HCT116 (cell line): ENCODE results near the gene PELI1. TPM values are rescaled to one million over a fixed set of nuclear protein-coding genes. Genes with fewer than 3 reads are reported as not detected.

Experiments
- ATAC-seq: fragments of 200-7000 bp; cut with Tn5 transposase; 2 replicates; pipeline ENCODE4 v1.9.1; 2020; ENCODE audit warnings: mild to moderate bottlenecking, moderate library complexity
- BruUV-seq: library from RNA; stranded (reverse); fragments of 400-500 nt; replicated peaks from 2 replicates; lab custom pipeline; 2021; lab: Mats Ljungman, UMichigan
- CTCF ChIA-PET: fragments of 300-600 bp; sonication (Branson Sonifier 250); formaldehyde crosslinking; loops from one replicate; lab custom pipeline; 2021; ENCODE audit warnings: antibody characterized with exemption; lab: Charles Lee
- POLR2A ChIA-PET: fragments of 300-600, 350-600 bp; sonication (Branson Sonifier 250); formaldehyde crosslinking; loops from one replicate; lab custom pipeline; 2021; ENCODE audit warnings: antibody characterized with exemption; lab: Charles Lee
- RAD21 ChIA-PET, 2 experiments: fragments of 300-600 bp; sonication (Branson Sonifier 250); formaldehyde crosslinking; loops; one replicate each; lab custom pipeline; 2023; ENCODE audit warnings: low total read pairs in 2 of 2; ENCODE audit not compliant: uncharacterized antibody in 2 of 2, unreplicated experiment in 2 of 2, low non-redundant PET in 1 of 2; lab: Charles Lee
- DNase-seq: peaks from one replicate; pipeline ENCODE4 v3.0.0-alpha.2; 2010; ENCODE audit warnings: low read depth, low spot score
- H2AFZ ChIP-seq: fragments of 200-600 bp; shearing (Covaris generic), sonication (generic); 2 replicates; pipeline ENCODE4 v1.6.1; 2017; ENCODE audit warnings: low read depth, mixed run types, mixed read lengths, antibody characterized with exemption, low read length; ENCODE audit not compliant: poor library complexity, severe bottlenecking
- H3K27ac ChIP-seq: 2 replicates; pipeline ENCODE4 v1.5.1; 2012; ENCODE audit warnings: low read depth, low read length
- H3K27me3 ChIP-seq: fragments of 200-600 bp; sonication (generic); 2 replicates; pipeline ENCODE4 v1.6.1; 2016; ENCODE audit warnings: mixed run types, low read length, mixed read lengths; ENCODE audit not compliant: insufficient read depth
- H3K36me3 ChIP-seq, 2 experiments: fragments of 200-500 bp in 1 of 2; fragments of 200-600 bp in 1 of 2; sonication (Bioruptor generic) in 1 of 2; sonication (generic) in 1 of 2; 2 replicates each; pipeline versions ENCODE4 v1.5.1 to v1.6.1; 2014 to 2016; ENCODE audit warnings: low read length in 2 of 2, inconsistent platforms in 1 of 2, mixed read lengths in 1 of 2, mixed run types in 1 of 2; ENCODE audit not compliant: insufficient read depth in 2 of 2, control insufficient read depth in 1 of 2
- H3K4me1 ChIP-seq, 2 experiments: fragments of 200-600 bp in 1 of 2; sonication (generic) in 1 of 2; 2 replicates each; pipeline versions ENCODE4 v1.5.1 to v1.6.1; 2012 to 2017; ENCODE audit warnings: low read length in 2 of 2, inconsistent platforms in 1 of 2, mild to moderate bottlenecking in 1 of 2, mixed read lengths in 1 of 2, mixed run types in 1 of 2, moderate library complexity in 1 of 2; ENCODE audit not compliant: insufficient read depth in 2 of 2, control insufficient read depth in 1 of 2
- H3K4me2 ChIP-seq: fragments of 200-600 bp; sonication (generic); 2 replicates; pipeline ENCODE4 v1.6.1; 2017; ENCODE audit warnings: mixed run types, low read length, mixed read lengths
- H3K4me3 ChIP-seq, 2 experiments: fragments of 200-600 bp in 1 of 2; sonication (generic) in 1 of 2; replicated peaks in 1 of 2; 2 replicates each; pipeline ENCODE4 v1.5.1; 2011 to 2016; ENCODE audit warnings: low read length in 2 of 2, control low read depth in 1 of 2, low read depth in 1 of 2, mild to moderate bottlenecking in 1 of 2, mixed read lengths in 1 of 2, mixed run types in 1 of 2
- H3K79me2 ChIP-seq: fragments of 200-600 bp; sonication (generic); 2 replicates; pipeline ENCODE4 v1.6.1; 2017; ENCODE audit warnings: mild to moderate bottlenecking, mixed run types, low read length, moderate library complexity, mixed read lengths; ENCODE audit not compliant: insufficient read depth
- H3K9ac ChIP-seq: fragments of 200-600 bp; sonication (generic); 2 replicates; pipeline ENCODE4 v1.6.1; 2016; ENCODE audit warnings: low read length, mixed read lengths
- H3K9me2 ChIP-seq: fragments of 200-600 bp; sonication (generic), shearing (Covaris generic); 2 replicates; pipeline ENCODE4 v1.6.1; 2017; ENCODE audit warnings: mixed run types, mild to moderate bottlenecking, moderate library complexity; ENCODE audit not compliant: insufficient read depth
- H3K9me3 ChIP-seq, 2 experiments: fragments of 200-500 bp in 1 of 2; fragments of 200-600 bp in 1 of 2; sonication (Bioruptor generic) in 1 of 2; sonication (generic) in 1 of 2; 2 replicates each; pipeline ENCODE4 v1.6.1; 2014 to 2017; ENCODE audit warnings: low read length in 2 of 2, mixed read lengths in 2 of 2, inconsistent platforms in 1 of 2, low read depth in 1 of 2, mild to moderate bottlenecking in 1 of 2, mixed run types in 1 of 2, moderate library complexity in 1 of 2; ENCODE audit not compliant: control insufficient read depth in 1 of 2, insufficient read depth in 1 of 2
- H4K20me1 ChIP-seq: fragments of 200-600 bp; sonication (generic), shearing (Covaris generic); 2 replicates; pipeline ENCODE4 v1.6.1; 2017; ENCODE audit warnings: mixed run types, mild to moderate bottlenecking, moderate library complexity; ENCODE audit not compliant: insufficient read depth
- CEBPB ChIP-seq: IDR thresholded peaks from 2 replicates; pipeline ENCODE4 v1.6.1; 2012; ENCODE audit warnings: low read depth
- EZH2 ChIP-seq: fragments of 200-600 bp; sonication (generic); IDR thresholded peaks from 2 replicates; pipeline ENCODE4 v1.6.1; 2017; ENCODE audit warnings: antibody characterized with exemption, mixed run types
- EZH2phosphoT487 ChIP-seq: fragments of 200-600 bp; IDR thresholded peaks from 2 replicates; pipeline ENCODE4 v1.6.1; 2018; ENCODE audit warnings: antibody characterized with exemption, borderline replicate concordance
- FOSL1 ChIP-seq: IDR thresholded peaks from 2 replicates; pipeline ENCODE4 v1.6.1; 2012; ENCODE audit warnings: low read depth
- POLR2A ChIP-seq: IDR thresholded peaks from 2 replicates; pipeline ENCODE4 v1.7.0; 2011; ENCODE audit warnings: borderline replicate concordance; ENCODE audit not compliant: insufficient read depth, insufficient read length; ENCODE audit errors: extremely low read depth
- POLR2AphosphoS5 ChIP-seq: IDR thresholded peaks from 2 replicates; pipeline ENCODE4 v1.6.1; 2011; ENCODE audit warnings: mild to moderate bottlenecking, low read depth, low read length, moderate library complexity
- RAD21 ChIP-seq: IDR thresholded peaks from 2 replicates; pipeline ENCODE4 v1.6.1; 2012; ENCODE audit warnings: low read depth, mild to moderate bottlenecking
- REST ChIP-seq: IDR thresholded peaks from 2 replicates; pipeline ENCODE4 v1.6.1; 2012; ENCODE audit warnings: low read depth
- SIN3A ChIP-seq: IDR thresholded peaks from 2 replicates; pipeline ENCODE4 v1.6.1; 2012; ENCODE audit warnings: low read depth
- SRF ChIP-seq: IDR thresholded peaks from 2 replicates; pipeline ENCODE4 v1.6.1; 2012; ENCODE audit warnings: low read depth
- ZBTB33 ChIP-seq: IDR thresholded peaks from 2 replicates; pipeline ENCODE4 v1.6.1; 2011; ENCODE audit warnings: mild to moderate bottlenecking, low read length, moderate library complexity; ENCODE audit not compliant: insufficient replicate concordance; ENCODE audit errors: extremely low read depth
- ZFX ChIP-seq: fragments of 450-650 bp; IDR thresholded peaks from 2 replicates; pipeline ENCODE4 v1.6.1; 2017
- ZNF274 ChIP-seq: fragments of 200-500 bp; sonication (Bioruptor generic); IDR thresholded peaks from 2 replicates; pipeline ENCODE4 v1.6.1; 2014; ENCODE audit warnings: mild to moderate bottlenecking, low read depth, low read length, inconsistent platforms
- intact Hi-C: fragments of 100-400 bp; cut with micrococcal nuclease; formaldehyde crosslinking; loops from 2 replicates; pipeline ENCODE4 v1.10.0; 2022
- total RNA-seq: library from RNA; stranded (reverse); gene quantifications from one replicate; pipeline ENCODE4 v1.2.1, GENCODE V29; 2021; ENCODE audit not compliant: unreplicated experiment

The PELI1 gene
- total RNA-seq, 1 experiment from 2014 or later: 7.9 TPM

- Histone ChIP-seq H3K9ac (no peak overlapping the region), H2AFZ (no peak overlapping the region), H3K79me2 (peaks cover 3% of the 10 kb centered on the region; the same call in 1 of the 2 replicates), H3K4me3 (no peak overlapping the region), H3K36me3 (no peaks in the 10 kb centered on the region), H3K27ac (no peak overlapping the region), H3K4me1 (peaks cover 0 to 13% of the 10 kb centered on the region in 2 experiments), H3K27me3 (no peaks in the 10 kb centered on the region), H3K9me3 (no peaks in the 10 kb centered on the region), H3K9me2 (no peaks in the 10 kb centered on the region), H3K4me2 (no peak overlapping the region), H4K20me1 (no peaks in the 10 kb centered on the region)
- CTCF ChIA-PET: no interaction called here
- TF ChIP-seq SIN3A: no peak
- no peak for TF ChIP-seq ZBTB33
- no peak for TF ChIP-seq POLR2A
- no peak for TF ChIP-seq EZH2phosphoT487
- DNase-seq: no peak
- no peak for ATAC-seq
- no TSS peak for BruUV-seq
- POLR2A ChIA-PET: no interaction called here
- RAD21 ChIA-PET: no interaction called here
- intact Hi-C loops: no loop called here
Observed at GRCh38 chr2:64139956-64140355, 4.3 kb downstream of the PELI1 start.

GRCh38 chr2:64137996-64138395, 6.2 kb downstream of the PELI1 start:
- Histone ChIP-seq H3K79me2 (peaks cover 3% of the 10 kb centered on the region; the same call in 1 of the 2 replicates), H3K9me3 (no peaks in the 10 kb centered on the region), H3K9me2 (no peaks in the 10 kb centered on the region), H3K27me3 (no peaks in the 10 kb centered on the region), H3K4me3 (no peak overlapping the region), H3K36me3 (no peaks in the 10 kb centered on the region), H3K9ac (no peak overlapping the region), H3K4me1 (peaks cover 0 to 11% of the 10 kb centered on the region in 2 experiments), H3K27ac (no peak overlapping the region), H2AFZ (no peak overlapping the region), H3K4me2 (no peak overlapping the region), H4K20me1 (no peaks in the 10 kb centered on the region)
- CTCF ChIA-PET: no interaction called here
- RAD21 ChIA-PET: interaction anchor here in 1 of 2 experiments (0.6 kb wide), 1 partner anchor 97 kb away, joined by 4 read pairs; no protein-coding TSS in a partner anchor
- DNase-seq: no peak
- POLR2A ChIA-PET: no interaction called here
- ATAC-seq: no peak
- intact Hi-C loops: no loop called here
- BruUV-seq: no TSS peak
- no peak for TF ChIP-seq ZBTB33
- no peak for TF ChIP-seq POLR2AphosphoS5
- no peak for TF ChIP-seq SRF
- TF ChIP-seq RAD21: no peak
- no peak for TF ChIP-seq EZH2phosphoT487
- TF ChIP-seq REST: no peak
- no peak for TF ChIP-seq EZH2
- TF ChIP-seq CEBPB: no peak
- TF ChIP-seq POLR2A: no peak
- no peak for TF ChIP-seq SIN3A
- no peak for TF ChIP-seq FOSL1
- no peak for TF ChIP-seq ZNF274
- no peak for TF ChIP-seq ZFX
